ENCODE measurements around the gene PIM3.

Gene PIM3

DNA sequence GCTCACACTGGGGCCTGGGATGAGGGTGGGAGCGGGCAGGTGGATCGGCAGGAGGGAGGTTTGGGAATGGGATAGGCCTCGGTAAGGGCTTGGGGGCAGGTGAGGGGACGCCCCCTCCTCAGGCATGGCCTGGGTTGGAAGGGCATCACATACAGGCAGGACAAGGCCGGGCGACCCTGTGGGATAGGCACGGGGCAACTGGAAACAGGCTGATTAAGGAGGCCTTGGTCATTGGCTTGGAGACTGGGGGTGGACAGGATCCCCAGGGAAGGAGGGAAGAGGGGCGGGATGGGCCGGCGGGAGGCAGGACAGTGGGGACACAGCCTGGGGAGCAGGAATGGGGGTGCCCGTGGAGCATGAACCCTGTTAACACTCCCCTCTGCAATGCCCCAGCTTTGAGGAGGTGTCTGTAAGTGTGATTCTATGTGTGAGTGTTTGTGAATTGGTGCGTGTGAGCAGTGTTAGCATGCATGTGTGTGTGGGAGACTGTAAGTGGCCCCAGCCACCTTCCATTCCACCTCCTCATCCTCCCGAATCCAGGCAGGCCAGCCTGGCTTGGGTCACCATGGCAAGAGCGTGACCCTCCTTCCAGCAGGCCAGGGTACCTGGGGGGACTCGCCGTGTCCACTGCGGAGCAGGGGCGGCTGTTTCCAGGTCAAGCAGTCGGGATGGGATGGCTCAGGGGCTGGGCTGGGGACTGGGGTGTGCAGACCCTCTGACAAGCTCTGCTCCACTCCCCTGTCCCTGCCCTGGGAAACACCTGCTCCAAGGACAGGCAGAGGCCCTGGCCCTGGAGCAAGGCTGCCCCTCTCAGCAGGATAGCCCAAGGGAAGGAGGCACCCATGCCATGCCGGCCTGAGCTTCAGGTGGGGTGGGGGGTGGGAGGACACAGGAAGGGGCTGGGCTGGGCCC, 3.4 kb upstream of the PIM3 start:
- no peak for DNase-seq

DNA sequence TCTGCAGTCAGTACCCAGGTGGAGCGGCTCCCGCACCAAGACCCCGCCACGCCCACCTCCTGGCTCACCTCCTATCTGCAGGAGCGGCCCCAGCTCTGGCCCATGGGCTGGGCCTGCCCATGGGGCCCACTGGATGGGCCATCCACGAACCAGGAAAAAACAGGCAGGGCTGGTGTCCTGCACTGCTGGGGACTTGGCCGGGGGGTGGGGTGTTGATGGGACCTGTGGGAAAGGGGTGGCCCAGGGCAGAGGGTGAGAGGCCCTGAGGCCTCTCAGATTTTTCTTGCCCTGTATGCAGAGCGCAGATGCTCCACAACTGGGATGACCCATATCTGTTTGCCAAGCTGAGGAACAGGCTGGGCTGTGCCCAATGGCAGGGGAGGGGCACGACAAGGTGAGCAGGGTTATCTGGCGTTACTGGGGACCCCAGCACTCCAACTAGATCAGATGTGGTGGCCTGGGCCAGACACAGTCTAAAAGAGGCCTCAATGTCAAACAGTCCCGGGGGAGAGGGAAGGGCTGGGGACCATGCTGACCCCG, 2.7 kb upstream of the PIM3 start:
- no peak for DNase-seq

DNA sequence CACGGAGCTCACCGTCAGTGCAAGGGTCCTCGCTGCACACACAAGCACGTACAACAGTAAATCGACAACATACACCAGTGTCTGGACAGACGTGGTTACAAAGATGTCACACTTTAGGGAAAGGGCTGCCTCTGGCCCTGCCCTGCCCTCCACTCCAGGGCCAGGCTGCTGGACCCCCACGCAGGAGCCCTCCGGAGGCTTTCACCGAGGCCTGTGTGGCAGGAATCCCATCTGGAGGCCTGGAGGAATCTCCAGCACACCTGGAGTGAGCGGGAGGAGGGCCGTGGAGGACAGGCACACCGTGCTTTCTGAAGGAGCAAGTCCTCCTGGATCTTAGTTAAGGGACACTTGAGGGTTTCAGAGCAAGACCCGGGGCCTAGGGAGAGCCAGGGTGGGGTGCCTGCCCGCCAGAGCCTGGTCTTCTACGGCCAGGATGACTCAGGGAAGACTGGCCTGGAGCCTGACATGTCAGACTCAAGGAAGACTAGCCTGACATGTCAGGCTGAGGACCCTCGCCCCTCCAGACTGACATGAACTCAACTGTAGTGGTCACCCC, 2.1 kb upstream of the PIM3 start:
- no peak for DNase-seq

DNA sequence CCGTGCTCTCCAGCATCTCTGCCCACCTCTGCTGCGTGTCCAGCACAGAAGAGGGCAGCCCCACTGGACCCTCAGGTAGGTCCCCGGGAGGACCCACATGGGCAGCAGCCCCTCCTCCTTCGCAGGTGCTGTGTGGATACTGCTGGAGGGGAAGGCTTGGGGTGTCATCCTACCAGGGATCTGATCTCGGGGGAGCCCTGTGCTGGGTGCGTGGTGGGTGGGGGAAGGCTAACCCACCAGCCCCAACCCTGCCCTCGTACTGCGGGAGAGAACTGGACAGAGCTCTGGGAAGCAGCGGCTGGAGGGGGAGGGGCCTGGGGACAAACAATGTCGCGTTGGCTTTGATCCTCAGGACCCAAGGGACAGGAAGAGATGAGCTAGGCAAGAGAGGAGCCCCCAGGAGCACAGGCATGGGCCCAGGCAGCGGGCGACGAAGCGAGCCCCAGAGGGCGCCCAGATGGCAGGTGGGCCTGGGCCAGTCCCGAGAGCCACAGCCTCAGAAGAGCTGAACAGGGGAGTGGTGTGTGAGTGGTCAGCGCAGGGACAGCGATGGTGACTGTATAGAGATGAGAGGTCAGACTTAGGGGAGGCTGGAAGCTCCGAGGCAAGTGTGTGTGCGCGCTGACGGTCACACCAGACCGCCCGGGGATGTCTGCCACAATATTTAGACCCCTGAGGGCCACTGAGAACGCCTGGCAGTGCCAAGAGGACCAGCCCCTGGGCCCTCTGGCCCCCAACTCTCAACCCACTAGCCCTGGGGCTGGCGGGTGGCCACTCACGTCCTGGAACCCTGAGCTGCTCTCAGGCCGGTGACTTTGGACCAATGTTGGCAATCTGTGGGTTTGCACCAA, 1.4 kb upstream of the PIM3 start:
- no peak for DNase-seq

DNA sequence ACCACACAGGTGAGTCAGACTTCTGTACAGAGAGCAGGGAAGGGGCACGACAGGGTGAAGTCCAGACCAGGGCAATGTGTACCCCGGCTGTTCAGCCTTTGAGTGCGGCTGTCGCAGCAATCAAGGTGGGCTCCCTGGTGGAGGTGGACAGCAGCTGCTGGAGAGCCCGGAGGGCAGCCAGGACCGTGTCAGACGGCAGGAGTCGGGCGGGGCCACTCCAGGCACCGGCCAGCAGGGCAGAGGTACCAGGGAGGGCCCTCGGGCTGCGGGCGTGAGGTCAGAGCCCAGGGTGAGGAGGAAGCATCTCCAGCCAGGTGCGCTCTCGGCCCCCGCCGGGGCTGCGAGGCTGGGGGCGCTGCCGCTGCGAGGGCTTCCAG, 802 bp upstream of the PIM3 start:
- DNase-seq = no peak

DNA sequence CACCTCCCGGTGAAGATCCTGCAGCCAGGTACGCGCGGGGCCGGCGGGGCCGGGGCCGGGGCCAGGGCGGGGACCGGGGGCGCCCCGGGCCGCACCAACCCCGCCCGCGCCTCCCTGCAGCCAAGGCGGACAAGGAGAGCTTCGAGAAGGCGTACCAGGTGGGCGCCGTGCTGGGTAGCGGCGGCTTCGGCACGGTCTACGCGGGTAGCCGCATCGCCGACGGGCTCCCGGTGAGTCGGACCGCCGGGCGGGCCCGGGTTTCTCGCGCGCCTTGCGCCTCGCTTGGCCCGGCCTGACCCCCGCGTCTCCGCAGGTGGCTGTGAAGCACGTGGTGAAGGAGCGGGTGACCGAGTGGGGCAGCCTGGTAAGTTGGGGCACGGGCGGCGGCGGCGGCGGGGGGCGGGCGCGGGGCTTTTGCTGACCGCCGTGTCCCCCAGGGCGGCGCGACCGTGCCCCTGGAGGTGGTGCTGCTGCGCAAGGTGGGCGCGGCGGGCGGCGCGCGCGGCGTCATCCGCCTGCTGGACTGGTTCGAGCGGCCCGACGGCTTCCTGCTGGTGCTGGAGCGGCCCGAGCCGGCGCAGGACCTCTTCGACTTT, 531 bp downstream of the PIM3 start:
- no peak for DNase-seq

DNA sequence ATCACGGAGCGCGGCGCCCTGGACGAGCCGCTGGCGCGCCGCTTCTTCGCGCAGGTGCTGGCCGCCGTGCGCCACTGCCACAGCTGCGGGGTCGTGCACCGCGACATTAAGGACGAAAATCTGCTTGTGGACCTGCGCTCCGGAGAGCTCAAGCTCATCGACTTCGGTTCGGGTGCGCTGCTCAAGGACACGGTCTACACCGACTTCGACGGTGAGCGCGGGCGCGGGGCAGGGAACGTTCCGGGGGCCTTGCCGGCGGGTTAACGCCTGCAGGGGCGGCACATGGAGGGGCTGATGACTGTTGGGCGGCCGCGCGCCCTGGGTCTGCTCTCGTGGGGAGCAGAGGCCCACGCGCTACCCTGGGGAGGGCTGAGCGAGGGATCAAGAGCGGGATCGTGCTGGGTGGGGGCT, 1.0 kb downstream of the PIM3 start:
- no peak for DNase-seq

DNA sequence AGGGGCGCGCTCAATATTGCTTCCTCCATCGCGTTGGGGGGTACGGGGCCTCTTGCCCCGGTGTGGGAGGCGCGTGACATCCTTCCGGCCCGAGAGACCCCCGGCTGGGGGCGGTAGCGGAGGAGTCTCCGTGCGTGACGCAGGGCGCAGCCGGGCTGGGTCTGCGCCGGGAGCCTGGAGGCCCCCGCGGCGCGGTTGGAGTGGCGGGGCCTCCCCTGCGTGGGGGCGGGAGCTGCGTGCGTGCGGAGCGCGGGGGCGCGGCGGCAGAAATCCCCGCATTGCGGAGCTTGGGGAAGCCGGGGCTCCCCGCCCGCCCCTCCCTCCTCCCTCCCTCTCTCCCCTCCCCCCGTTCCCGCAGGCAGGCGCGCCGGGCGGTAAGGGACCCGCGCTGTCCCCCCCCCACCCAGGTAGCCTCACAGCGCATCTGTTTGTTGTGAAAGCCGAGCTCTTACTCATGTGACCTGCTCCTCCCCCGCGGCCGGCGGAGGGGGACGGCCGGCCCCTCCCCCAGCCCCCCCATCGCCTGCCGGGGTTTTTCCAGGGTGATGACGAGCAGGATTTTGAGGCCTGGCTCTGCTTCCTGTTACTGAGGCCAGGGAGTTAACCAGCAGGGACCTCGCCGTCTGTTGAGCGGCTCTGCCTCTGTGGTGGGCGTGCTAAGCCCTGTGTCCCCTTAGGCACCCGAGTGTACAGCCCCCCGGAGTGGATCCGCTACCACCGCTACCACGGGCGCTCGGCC, 1.6 kb downstream of the PIM3 start:
- peak; percentile 59 for DNase-seq

DNA sequence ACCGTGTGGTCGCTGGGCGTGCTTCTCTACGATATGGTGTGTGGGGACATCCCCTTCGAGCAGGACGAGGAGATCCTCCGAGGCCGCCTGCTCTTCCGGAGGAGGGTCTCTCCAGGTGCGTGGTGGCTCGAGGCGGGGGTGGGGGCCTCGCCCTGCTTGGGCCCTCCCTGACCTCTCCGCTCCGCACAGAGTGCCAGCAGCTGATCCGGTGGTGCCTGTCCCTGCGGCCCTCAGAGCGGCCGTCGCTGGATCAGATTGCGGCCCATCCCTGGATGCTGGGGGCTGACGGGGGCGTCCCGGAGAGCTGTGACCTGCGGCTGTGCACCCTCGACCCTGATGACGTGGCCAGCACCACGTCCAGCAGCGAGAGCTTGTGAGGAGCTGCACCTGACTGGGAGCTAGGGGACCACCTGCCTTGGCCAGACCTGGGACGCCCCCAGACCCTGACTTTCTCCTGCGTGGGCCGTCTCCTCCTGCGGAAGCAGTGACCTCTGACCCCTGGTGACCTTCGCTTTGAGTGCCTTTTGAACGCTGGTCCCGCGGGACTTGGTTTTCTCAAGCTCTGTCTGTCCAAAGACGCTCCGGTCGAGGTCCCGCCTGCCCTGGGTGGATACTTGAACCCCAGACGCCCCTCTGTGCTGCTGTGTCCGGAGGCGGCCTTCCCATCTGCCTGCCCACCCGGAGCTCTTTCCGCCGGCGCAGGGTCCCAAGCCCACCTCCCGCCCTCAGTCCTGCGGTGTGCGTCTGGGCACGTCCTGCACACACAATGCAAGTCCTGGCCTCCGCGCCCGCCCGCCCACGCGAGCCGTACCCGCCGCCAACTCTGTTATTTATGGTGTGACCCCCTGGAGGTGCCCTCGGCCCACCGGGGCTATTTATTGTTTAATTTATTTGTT, 2.4 kb downstream of the PIM3 start:
- no peak for DNase-seq

DNA sequence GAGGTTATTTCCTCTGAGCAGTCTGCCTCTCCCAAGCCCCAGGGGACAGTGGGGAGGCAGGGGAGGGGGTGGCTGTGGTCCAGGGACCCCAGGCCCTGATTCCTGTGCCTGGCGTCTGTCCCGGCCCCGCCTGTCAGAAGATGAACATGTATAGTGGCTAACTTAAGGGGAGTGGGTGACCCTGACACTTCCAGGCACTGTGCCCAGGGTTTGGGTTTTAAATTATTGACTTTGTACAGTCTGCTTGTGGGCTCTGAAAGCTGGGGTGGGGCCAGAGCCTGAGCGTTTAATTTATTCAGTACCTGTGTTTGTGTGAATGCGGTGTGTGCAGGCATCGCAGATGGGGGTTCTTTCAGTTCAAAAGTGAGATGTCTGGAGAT, 3.1 kb downstream of the PIM3 start:
- no peak for DNase-seq

DNA sequence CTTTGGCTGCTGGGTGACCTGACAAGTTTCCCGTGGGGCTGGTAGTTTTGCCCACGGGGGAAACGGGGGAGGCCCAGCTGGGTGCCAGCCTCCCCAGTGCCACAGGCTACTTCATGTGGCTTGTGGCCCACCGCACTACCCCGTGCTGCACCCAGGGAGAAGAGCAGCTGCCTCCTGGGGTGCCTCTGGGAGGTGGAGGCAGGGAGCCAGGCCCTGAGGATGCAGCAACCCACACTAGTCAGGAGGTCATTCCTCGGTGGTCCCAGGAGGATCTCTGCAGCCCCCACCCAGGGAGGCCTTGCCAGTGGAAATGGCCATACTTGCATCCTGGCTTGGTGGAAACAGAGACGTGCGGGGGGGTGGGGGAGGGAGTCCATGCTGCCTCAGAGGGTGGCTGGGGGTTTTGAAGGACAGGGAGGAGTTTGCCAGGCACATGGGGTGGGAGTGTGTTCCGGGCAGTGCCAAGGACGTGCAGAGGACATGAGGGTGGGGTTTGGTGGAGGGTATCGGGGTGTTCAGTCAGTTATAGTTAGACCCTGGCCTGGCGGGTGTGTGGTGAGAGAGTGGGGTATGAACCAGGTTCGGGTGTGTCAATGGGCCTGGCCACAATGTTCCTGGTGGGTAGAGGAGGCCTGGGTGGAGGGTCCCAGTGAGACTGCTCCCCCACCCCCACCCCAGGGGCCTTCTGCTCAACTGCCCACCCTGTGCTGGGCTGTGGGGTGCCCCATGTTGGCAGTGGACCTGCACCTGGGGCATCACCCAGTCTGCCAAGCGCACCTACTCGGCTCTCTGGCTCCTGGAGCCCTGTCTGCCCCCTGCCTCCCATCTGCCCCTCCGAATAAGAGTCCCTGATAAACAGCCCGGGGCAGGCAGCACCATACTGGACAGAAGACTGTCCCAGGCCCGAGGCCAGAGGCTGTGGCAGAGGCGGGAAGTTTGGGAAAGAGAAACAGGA, 3.8 kb downstream of the PIM3 start:
- no peak for DNase-seq

DNA sequence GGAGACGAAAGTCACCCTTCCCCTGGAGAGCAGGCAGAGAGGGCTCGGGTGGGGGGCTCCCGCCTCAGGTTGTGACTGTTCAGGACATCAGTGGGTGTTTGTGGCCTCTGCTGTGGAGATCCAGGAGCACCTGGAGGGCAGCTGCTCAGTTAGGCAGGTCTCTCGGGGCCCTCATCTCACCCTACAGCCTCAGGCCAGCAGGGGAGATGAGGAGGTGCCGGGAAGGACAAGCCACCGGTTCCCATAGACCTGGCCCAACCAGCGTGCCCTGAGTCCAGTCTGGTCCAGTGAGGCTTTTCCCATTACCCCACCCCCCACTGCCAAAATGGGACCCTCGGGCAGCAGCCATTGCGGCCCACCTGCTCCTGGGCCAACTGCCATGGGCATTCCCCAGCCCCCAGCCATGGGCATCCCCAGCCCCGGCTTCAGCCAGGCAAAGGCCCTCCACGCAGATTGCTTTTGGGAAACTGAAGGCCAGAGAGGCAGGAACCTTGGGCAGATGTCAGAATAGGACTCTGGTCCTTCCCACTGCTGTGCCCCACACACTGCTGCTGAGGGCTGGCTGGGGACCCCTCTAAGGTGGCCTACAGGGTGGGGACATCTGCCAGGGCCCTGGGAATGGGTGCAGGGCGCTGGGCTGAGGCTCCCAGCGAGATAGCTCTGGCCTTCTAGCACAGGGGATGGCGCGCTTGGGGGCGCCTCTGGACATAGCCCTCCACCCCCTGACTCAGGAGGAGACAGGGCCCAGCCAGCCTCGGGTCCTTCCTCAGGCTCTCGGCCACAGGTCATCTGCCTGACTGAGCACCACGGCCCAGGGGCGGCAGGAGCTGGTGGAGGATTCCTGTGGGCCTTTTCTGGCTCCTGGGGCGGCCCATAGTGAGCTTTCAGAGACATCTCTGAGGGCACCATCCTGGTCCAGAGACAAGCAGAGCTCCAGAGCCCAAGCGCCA, 4.8 kb downstream of the PIM3 start:
- no peak for DNase-seq

DNA sequence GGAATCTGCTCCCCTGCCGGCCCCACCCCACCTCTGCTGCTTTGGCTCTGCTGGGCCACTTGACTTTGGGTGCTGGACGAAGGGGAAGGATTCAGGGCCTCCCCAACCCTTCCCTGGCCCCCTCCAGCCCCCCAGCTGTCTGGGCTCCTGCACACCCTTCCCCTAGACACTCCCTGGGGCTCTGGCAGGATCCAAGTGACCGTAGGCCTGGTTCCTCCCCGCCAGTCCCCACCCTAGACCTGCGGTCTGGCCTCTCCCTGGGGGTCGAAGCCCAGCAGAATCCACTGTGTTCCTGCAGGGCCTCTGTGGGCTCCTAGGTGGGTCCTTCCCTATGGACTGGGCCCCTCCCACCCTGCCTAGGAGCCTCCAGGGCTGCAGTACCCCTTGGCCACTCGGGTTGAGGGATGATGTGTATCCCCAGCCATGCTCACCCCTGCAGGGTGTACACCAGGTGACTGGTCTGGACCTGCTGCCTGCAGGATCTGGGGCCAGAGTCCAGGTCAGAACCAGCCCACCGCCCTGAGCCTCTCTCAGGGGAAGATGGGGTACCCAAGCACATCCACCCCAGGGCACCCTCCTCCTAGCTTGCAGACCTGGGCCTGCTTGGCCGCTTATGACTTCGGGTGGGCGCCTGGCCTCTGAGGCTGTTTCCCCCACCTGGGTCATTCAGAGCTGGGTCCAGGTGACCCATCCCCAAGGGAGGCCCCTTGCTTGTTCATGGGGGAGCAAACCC, 5.6 kb downstream of the PIM3 start:
- no peak for DNase-seq

DNA sequence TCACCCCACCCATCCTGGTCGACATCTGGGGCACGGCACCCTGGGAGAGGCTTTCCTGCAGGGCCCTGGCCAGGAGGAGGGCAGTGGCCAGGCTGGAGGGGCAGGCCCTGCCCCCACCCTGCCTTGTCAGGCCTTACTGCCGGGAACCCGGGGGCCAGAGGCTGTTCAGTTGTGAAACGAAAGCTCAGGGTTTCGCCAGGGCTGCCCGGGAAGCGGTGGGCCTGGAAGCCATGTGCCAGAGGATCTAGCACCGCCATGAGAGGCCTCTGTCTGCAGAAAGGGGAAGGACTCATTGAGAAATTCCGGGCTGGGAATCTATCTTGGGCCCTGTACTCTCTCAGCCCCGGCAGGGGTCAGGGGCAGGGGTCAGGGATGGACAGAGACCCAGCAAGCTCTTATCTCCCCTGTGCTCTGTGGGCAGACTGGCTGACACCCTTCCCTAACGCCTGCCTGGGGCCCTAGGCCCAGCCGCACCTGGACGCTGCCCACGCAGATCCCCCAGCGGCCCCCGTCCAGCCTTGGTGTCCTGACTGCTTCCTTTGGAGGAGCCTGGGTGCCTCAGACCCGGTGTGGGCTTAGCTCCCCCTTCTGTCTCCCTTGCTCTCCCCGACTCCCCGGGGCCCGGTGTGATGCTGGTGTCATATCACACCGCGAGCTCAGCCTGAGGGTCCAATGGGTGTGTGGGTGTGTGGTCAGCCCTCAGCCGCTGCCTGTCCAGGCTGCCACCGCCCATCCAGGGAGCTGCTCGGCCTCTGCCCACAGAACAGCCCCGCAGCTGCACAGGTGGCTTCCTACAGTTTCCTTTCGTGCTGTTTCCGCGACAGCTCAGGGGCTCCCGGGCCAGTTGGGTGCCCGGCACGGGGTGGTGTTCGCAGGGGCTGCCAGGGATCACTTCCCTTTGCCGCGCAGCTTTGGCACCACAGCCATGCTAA, 6.5 kb downstream of the PIM3 start:
- DNase-seq = no peak

DNA sequence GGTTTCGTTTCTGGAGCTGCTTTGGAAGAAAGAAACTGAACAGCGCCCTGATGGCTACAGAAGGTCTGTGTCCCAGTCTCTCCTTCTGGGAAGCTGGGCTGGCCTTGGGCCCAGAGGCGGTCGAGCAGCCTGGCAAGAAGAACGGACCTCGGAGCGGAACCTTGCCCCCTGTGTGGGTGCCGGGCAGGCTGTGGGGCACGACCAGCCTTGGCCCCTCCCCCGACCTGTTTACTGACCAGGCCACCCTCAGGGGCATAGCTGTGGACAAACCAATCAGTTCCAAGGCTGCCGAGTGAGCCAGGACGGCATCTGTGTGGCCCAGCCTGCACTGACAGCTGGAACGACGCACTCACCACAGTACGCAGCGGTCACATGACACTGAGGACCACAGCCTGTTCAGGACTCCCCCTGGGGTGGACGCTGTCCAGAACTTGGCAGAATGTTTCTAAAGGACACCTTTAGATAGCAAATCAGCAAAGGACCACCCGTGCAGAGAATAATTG, 7.2 kb downstream of the PIM3 start:
- DNase-seq = no peak

DNA sequence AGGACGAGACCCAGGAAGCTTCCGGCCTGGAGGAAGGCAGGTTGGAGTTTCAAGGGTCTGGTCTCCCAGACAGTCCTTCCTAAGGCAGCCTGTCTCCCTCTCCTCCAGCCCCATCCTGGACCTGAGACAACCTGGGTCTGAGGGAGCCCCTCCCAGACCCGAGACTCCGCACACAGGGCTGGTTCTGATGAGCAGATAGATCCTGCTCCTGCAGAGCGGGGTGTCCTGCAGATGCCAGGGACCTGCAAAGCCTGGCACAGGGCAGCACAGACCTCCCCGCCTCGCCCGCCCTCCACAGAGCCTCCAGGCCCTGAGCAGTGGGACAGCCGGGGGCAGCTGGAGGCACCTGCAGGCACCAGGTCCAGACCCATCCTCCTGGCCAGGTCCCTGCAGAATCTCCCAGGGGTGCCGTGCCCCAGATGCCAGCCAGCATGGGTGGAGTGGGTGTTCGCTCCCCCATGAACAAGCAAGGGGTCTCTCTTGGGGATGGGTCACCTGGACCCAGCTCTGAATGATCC, 7.8 kb downstream of the PIM3 start:
- DNase-seq = no peak

Measured in NCI-H1105 (cell line).